DOHH2 (cell line): ENCODE data around the gene POLR2J.

ENCODE experiments used
- H3F3A ChIP-seq: fragments of 200-600 bp; sonication (generic), shearing (Covaris generic); 2 replicates; pipeline ENCODE4 v1.6.0; 2016; ENCODE audit warnings: antibody characterized with exemption, mild to moderate bottlenecking; ENCODE audit not compliant: control insufficient read depth, insufficient read depth
- H3K27ac ChIP-seq: fragments of 200-600 bp; sonication (generic); 2 replicates; pipeline ENCODE4 v1.5.1; 2014; ENCODE audit warnings: low read depth, mild to moderate bottlenecking, low read length, moderate library complexity
- H3K27me3 ChIP-seq: fragments of 200-600 bp; sonication (generic); 2 replicates; pipeline ENCODE4 v1.6.1; 2014; ENCODE audit warnings: mild to moderate bottlenecking, low read length, mixed read lengths; ENCODE audit not compliant: control insufficient read depth
- H3K36me3 ChIP-seq: fragments of 200-600 bp; sonication (generic); 2 replicates; pipeline ENCODE4 v1.6.1; 2014; ENCODE audit warnings: mild to moderate bottlenecking, low read length, moderate library complexity, mixed read lengths; ENCODE audit not compliant: control insufficient read depth
- H3K4me1 ChIP-seq: fragments of 200-600 bp; sonication (generic); 2 replicates; pipeline ENCODE4 v1.6.1; 2014; ENCODE audit warnings: mild to moderate bottlenecking, low read length, mixed read lengths; ENCODE audit not compliant: control insufficient read depth
- H3K4me2 ChIP-seq: fragments of 200-600 bp; sonication (generic); 2 replicates; pipeline ENCODE4 v1.6.0; 2014; ENCODE audit warnings: mild to moderate bottlenecking, low read length, moderate library complexity
- H3K4me3 ChIP-seq: fragments of 200-600 bp; sonication (generic); 2 replicates; pipeline ENCODE4 v1.5.1; 2014; ENCODE audit warnings: mild to moderate bottlenecking, low read length, mixed read lengths
- H3K79me2 ChIP-seq: fragments of 200-600 bp; sonication (generic); 2 replicates; pipeline ENCODE4 v1.6.1; 2014; ENCODE audit warnings: mild to moderate bottlenecking, low read length, mixed read lengths; ENCODE audit not compliant: control insufficient read depth
- H3K9me2 ChIP-seq: fragments of 200-600 bp; sonication (generic); replicated peaks from 2 replicates; pipeline ENCODE4 v1.6.1; 2014; ENCODE audit warnings: mild to moderate bottlenecking, low read length, mixed read lengths; ENCODE audit not compliant: control insufficient read depth
- H3K9me3 ChIP-seq: fragments of 200-600 bp; sonication (generic); 2 replicates; pipeline ENCODE4 v1.6.1; 2014; ENCODE audit warnings: antibody characterized with exemption, low read length, mixed read lengths; ENCODE audit not compliant: control insufficient read depth, insufficient read depth
- H4K20me1 ChIP-seq: fragments of 200-600 bp; sonication (generic); 2 replicates; pipeline ENCODE4 v1.6.0; 2014; ENCODE audit warnings: low read depth, mild to moderate bottlenecking, antibody characterized with exemption, low read length, moderate library complexity; ENCODE audit not compliant: control insufficient read depth, insufficient read depth
- CTCF ChIP-seq: fragments of 200-600 bp; sonication (generic); IDR thresholded peaks from one replicate; pipeline ENCODE4 v1.5.1; 2014; ENCODE audit warnings: antibody characterized with exemption, mild to moderate bottlenecking, low read depth, low read length; ENCODE audit not compliant: poor library complexity, severe bottlenecking
- EZH2phosphoT487 ChIP-seq: fragments of 200-600 bp; sonication (generic); IDR thresholded peaks from 2 replicates; pipeline ENCODE4 v1.6.1; 2017; ENCODE audit warnings: borderline replicate concordance, mild to moderate bottlenecking, antibody characterized with exemption, low read length, moderate library complexity, mixed read lengths

The POLR2J gene

DNA sequence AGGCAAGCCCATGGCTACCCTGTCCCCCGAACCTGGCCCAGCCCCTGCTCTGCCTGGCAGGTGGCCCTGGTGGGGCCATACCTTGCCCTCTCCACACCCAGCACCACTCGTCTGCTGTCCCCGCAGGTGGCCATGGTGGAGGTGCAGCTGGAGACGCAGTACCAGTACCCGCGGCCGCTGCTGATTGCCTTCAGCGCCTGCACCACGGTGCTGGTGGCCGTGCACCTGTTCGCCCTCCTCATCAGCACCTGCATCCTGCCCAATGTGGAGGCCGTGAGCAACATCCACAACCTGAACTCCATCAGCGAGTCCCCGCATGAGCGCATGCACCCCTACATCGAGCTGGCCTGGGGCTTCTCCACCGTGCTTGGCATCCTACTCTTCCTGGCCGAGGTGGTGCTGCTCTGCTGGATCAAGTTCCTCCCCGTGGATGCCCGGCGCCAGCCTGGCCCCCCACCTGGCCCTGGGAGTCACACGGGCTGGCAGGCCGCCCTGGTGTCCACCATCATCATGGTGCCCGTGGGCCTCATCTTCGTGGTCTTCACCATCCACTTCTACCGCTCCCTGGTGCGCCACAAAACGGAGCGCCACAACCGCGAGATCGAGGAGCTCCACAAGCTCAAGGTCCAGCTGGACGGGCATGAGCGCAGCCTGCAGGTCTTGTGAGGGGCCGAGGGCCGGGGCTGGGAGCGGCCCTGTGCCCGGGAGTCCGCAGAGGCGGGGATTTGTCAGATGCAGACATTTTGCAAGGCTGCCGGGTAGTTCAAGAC, 32.1 kb downstream of the POLR2J start:
- Histone ChIP-seq H3K36me3 (peaks cover 65% of the 10 kb centered on the region), H3K27ac (peak overlapping the region; percentile 98), H3K4me2 (peak overlapping the region; percentile 66)

DNA sequence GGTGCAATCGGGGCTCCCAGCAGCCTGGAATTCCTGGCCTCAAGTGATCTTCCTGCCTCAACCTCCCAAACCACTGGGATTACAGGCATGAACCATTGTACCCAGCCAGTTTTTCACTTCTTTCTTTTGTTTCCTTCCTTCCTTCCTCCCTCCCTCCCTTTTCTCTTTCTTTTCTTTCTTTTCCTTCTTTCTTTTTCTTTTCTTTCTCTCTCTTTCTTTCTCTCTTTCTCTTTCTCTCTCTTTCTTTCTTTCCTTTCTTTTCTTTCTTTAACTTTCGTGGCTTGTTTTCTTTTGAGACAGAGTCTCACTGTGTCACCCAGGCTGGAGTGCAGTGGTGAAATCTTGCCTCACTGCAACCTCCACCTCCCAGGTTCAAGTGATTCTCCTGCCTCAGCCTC, 33.0 kb downstream of the POLR2J start:
- peaks cover 73% of the 10 kb centered on the region for H3K4me1 ChIP-seq
- TF ChIP-seq EZH2phosphoT487 (no peak), CTCF (no peak)
- peaks cover 71% of the 10 kb centered on the region for H3K36me3 ChIP-seq
- no peaks in the 10 kb centered on the region for H3K27me3 ChIP-seq
- H3K9me2 ChIP-seq = no peaks in the 10 kb centered on the region
- peak overlapping the region; percentile 50 for H3K4me3 ChIP-seq
- peaks cover 48% of the 10 kb centered on the region for H3F3A ChIP-seq
- H3K27ac ChIP-seq = peak overlapping the region; percentile 98
- H4K20me1 ChIP-seq = no peaks in the 10 kb centered on the region
- H3K79me2 ChIP-seq = peaks cover 45% of the 10 kb centered on the region
- peak overlapping the region; percentile 66 for H3K4me2 ChIP-seq
- H3K9me3 ChIP-seq = no peaks in the 10 kb centered on the region

More for the DNA sequence above, 32.1 kb downstream of the POLR2J start:
- H3K4me1 ChIP-seq = peaks cover 73% of the 10 kb centered on the region
- H3K27me3 ChIP-seq = no peaks in the 10 kb centered on the region
- H3K79me2 ChIP-seq = peaks cover 45% of the 10 kb centered on the region
- no peaks in the 10 kb centered on the region for H3K9me3 ChIP-seq
- H4K20me1 ChIP-seq = peaks cover 4% of the 10 kb centered on the region; the same call in 1 of the 2 replicates
- TF ChIP-seq EZH2phosphoT487 (no peak), CTCF (no peak)
- H3K4me3 ChIP-seq = peak overlapping the region; percentile 50; the same call in 1 of the 2 replicates
- H3K9me2 ChIP-seq = no peaks in the 10 kb centered on the region
- H3F3A ChIP-seq = peaks cover 45% of the 10 kb centered on the region

DNA sequence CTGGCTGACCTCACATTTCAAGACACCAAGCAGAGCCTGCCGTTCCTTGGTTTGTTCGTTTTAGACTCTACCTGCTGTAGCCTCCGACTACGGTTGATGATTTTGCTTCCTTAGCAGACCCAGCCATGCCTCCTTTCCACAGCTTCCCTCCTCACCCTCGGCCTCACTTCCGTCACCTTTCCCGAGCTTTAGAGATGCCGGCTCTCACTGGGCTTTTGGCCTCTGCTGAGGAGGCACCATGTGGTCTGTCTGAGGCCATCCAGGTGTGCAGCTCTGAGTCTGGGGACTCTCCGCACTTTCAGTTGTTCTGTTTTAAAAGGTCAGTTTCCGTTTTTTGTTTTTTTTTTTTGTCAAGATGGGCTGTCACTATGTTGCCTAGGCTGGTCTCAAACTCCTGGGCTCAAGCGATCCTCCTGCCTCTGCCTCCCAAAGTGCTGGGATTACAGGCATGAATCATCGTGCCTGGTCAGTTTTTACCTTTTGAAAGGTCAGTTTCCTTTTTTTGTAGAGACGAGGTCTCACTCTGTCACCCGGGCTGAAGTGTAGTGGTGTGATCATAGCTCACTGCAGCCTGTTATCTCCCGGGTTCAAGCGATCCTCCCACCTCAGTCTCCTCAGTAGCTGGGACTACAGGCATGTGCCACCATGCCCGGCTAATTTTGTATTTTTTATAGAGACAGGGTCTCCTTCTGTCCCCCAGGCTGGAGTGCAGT, 33.6 kb downstream of the POLR2J start:
- H4K20me1 ChIP-seq = no peaks in the 10 kb centered on the region
- no peaks in the 10 kb centered on the region for H3K27me3 ChIP-seq
- peaks cover 50% of the 10 kb centered on the region for H3F3A ChIP-seq
- no peak for TF ChIP-seq CTCF
- TF ChIP-seq EZH2phosphoT487 = no peak
- peak overlapping the region; percentile 50 for H3K4me3 ChIP-seq
- H3K4me1 ChIP-seq = peaks cover 73% of the 10 kb centered on the region
- H3K36me3 ChIP-seq = peaks cover 76% of the 10 kb centered on the region
- H3K4me2 ChIP-seq = peak overlapping the region; percentile 66
- no peaks in the 10 kb centered on the region for H3K9me2 ChIP-seq
- peak overlapping the region; percentile 98 for H3K27ac ChIP-seq
- H3K9me3 ChIP-seq = no peaks in the 10 kb centered on the region
- peaks cover 49% of the 10 kb centered on the region for H3K79me2 ChIP-seq
